ENCODE measurements around the gene LPCAT3. TPM values are rescaled to one million over a fixed set of nuclear protein-coding genes. Genes with fewer than 3 reads are reported as not detected.

Gene LPCAT3
- total RNA-seq, 1 donor from 2014 or later = 34.4 TPM

GRCh38 chr12:7061596-7061995 lies 43.3 kb upstream of the LPCAT3 start:
- no peak for TF ChIP-seq CTCF (conservative IDR thresholded peaks at IDR 0.05)
- no peak for DNase-seq (ENCODE audit: extremely low spot score, unreplicated experiment)
- peaks cover 39% of the 10 kb centered on the region for H3K27me3 Mint-ChIP-seq
- no peak overlapping the region for H3K4me3 Mint-ChIP-seq
- no peaks in the 10 kb centered on the region for H3K36me3 Mint-ChIP-seq
- no peaks in the 10 kb centered on the region for H3K4me1 Mint-ChIP-seq (ENCODE audit: unreplicated experiment)
- H3K27ac Mint-ChIP-seq = no peak overlapping the region
- no peaks in the 10 kb centered on the region for H3K9me3 Mint-ChIP-seq

- Mint-ChIP-seq H3K27ac (no peak overlapping the region), H3K4me1 (ENCODE audit: unreplicated experiment) (no peaks in the 10 kb centered on the region), H3K9me3 (no peaks in the 10 kb centered on the region)
Measured at GRCh38 chr12:7061138-7061537, 42.9 kb upstream of the LPCAT3 start.

GRCh38 chr12:7060353-7060954 lies 42.2 kb upstream of the LPCAT3 start, which contains the start of gene C1S:
C1S (plus strand) TSS chr12:7060718; CDS start chr12:7061913, 1,195 bp downstream.
- Mint-ChIP-seq H3K4me3 (no peak within 1 kb of the TSS), H3K27ac (no peak within 1 kb of the TSS)

More at GRCh38 chr12:7061138-7061537, 42.9 kb upstream of the LPCAT3 start:
- no peak for TF ChIP-seq CTCF (conservative IDR thresholded peaks at IDR 0.05)
- DNase-seq (ENCODE audit: extremely low spot score, unreplicated experiment) = no peak
- Mint-ChIP-seq H3K4me3 (no peak overlapping the region), H3K27me3 (peaks cover 42% of the 10 kb centered on the region), H3K36me3 (no peaks in the 10 kb centered on the region)

GRCh38 chr12:7059780-7060179 lies 41.5 kb upstream of the LPCAT3 start:
- Mint-ChIP-seq H3K9me3 (no peaks in the 10 kb centered on the region), H3K36me3 (no peaks in the 10 kb centered on the region), H3K27ac (no peak overlapping the region), H3K4me3 (no peak overlapping the region), H3K27me3 (peaks cover 47% of the 10 kb centered on the region), H3K4me1 (ENCODE audit: unreplicated experiment) (no peaks in the 10 kb centered on the region)
- no peak for TF ChIP-seq CTCF (conservative IDR thresholded peaks at IDR 0.05)
- DNase-seq (ENCODE audit: extremely low spot score, unreplicated experiment) = no peak

More at GRCh38 chr12:7060353-7060954, 42.2 kb upstream of the LPCAT3 start, which contains the start of gene C1S:
- H3K4me1 Mint-ChIP-seq (ENCODE audit: unreplicated experiment) = no peaks in the 10 kb centered on the region
- TF ChIP-seq CTCF (conservative IDR thresholded peaks at IDR 0.05) = peak; percentile 44
- DNase-seq (ENCODE audit: extremely low spot score, unreplicated experiment) = no peak
- no peaks in the 10 kb centered on the region for H3K9me3 Mint-ChIP-seq
- H3K36me3 Mint-ChIP-seq = no peaks in the 10 kb centered on the region
- H3K27me3 Mint-ChIP-seq = peaks cover 41% of the 10 kb centered on the region

- no peak for TF ChIP-seq CTCF (conservative IDR thresholded peaks at IDR 0.05)
- DNase-seq (ENCODE audit: extremely low spot score, unreplicated experiment) = no peak
- Mint-ChIP-seq H3K27ac (no peak overlapping the region), H3K36me3 (no peaks in the 10 kb centered on the region), H3K4me1 (ENCODE audit: unreplicated experiment) (no peaks in the 10 kb centered on the region), H3K4me3 (no peak overlapping the region), H3K9me3 (no peaks in the 10 kb centered on the region), H3K27me3 (peaks cover 50% of the 10 kb centered on the region)
Measured at GRCh38 chr12:7058850-7059395, 40.6 kb upstream of the LPCAT3 start.

Measured in type B pancreatic cell (in vitro differentiated cells).